ENCODE data around the gene MBD5.
"Not testable (repeated sequence)": the region's sequence is repeated elsewhere in the genome, so short reads cannot be mapped to it uniquely, and the experiment has no call there.

MBD5 gene

GRCh38 chr2:147989102-147989501, 31.8 kb upstream of the MBD5 start:
- TF ChIP-seq, protein P1, sequence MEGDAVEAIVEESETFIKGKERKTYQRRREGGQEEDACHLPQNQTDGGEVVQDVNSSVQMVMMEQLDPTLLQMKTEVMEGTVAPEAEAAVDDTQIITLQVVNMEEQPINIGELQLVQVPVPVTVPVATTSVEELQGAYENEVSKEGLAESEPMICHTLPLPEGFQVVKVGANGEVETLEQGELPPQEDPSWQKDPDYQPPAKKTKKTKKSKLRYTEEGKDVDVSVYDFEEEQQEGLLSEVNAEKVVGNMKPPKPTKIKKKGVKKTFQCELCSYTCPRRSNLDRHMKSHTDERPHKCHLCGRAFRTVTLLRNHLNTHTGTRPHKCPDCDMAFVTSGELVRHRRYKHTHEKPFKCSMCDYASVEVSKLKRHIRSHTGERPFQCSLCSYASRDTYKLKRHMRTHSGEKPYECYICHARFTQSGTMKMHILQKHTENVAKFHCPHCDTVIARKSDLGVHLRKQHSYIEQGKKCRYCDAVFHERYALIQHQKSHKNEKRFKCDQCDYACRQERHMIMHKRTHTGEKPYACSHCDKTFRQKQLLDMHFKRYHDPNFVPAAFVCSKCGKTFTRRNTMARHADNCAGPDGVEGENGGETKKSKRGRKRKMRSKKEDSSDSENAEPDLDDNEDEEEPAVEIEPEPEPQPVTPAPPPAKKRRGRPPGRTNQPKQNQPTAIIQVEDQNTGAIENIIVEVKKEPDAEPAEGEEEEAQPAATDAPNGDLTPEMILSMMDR (IDR thresholded peaks at IDR 0.05) = no peak
- Histone ChIP-seq H2AFZ (no peak overlapping the region), H3K4me3 (ENCODE audit: low read depth, low read length) (no peak overlapping the region), H3K36me3 (ENCODE audit: control insufficient read depth, insufficient read depth, low read length) (no peaks in the 10 kb centered on the region), H3K27ac (no peak overlapping the region), H3K9me3 (ENCODE audit: control insufficient read depth, low read length) (no peaks in the 10 kb centered on the region), H3K4me1 (peaks cover 3% of the 10 kb centered on the region), H3K27me3 (ENCODE audit: control insufficient read depth, insufficient read depth, low read length) (no peaks in the 10 kb centered on the region), H3K9ac (no peak overlapping the region), H3K79me2 (peaks cover 24% of the 10 kb centered on the region), H3K4me2 (ENCODE audit: low read length) (no peak overlapping the region)

DNA sequence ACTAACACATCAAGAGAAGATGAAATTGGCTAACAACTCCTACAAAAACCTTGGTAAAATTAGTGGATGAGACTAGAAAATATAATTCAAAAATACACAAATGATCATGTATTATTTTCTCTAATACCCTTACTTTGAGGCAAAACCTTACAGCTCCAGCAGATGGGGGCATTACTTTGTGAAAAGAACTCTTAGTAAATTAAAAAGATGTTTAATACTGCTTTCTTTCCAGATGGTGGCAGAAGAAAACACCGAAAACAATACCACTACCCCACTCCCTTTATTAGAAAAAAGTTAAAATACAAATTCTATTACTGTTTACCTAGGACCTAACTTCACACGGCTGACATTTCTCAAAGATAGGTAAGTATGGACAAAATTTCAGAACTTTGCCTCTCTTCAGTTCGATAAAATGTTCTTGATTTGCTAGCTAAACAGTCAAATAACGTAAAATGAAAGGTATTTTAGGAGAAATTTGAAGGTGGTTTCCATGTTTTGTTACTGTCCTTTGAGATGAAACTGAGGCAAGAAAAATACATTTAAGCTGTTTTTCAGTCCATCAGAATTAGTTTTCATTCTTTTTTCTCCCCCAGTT, 31.0 kb upstream of the MBD5 start:
- H3K9me3 ChIP-seq (ENCODE audit: control insufficient read depth, low read length) = no peaks in the 10 kb centered on the region
- H3K4me1 ChIP-seq = peaks cover 3% of the 10 kb centered on the region
- H3K9ac ChIP-seq = no peak overlapping the region
- no peak overlapping the region for H3K27ac ChIP-seq
- H3K4me2 ChIP-seq (ENCODE audit: low read length) = no peak overlapping the region
- no peak overlapping the region for H2AFZ ChIP-seq
- no peaks in the 10 kb centered on the region for H3K27me3 ChIP-seq (ENCODE audit: control insufficient read depth, insufficient read depth, low read length)
- TF ChIP-seq, protein P1 (IDR thresholded peaks at IDR 0.05) = peak; percentile 69
- no peak overlapping the region for H3K4me3 ChIP-seq (ENCODE audit: low read depth, low read length)
- H3K36me3 ChIP-seq (ENCODE audit: control insufficient read depth, insufficient read depth, low read length) = no peaks in the 10 kb centered on the region
- H3K79me2 ChIP-seq = peaks cover 23% of the 10 kb centered on the region

DNA sequence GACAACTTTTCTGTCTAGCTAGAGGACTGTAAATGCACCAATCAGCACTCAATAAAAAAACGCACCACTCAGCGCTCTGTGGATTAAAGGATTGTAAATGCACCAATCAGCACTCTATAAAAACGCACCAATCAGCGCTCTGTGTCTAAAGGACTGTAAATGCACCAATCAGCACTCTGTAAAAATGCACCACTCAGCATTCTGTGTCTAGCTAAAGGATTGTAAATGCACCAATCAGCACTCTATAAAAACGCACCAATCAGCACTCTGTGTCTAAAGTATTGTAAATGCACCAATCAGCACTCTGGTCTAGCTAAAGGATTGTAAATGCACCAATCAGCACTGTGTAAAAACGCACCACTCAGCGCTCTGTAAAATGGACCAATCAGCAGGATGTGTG, 25.9 kb upstream of the MBD5 start:
- H3K36me3 ChIP-seq (ENCODE audit: control insufficient read depth, insufficient read depth, low read length); H3K9ac ChIP-seq; H3K4me2 ChIP-seq (ENCODE audit: low read length); H3K4me1 ChIP-seq; H3K4me3 ChIP-seq (ENCODE audit: low read depth, low read length); H3K27ac ChIP-seq; H3K27me3 ChIP-seq (ENCODE audit: control insufficient read depth, insufficient read depth, low read length); H3K9me3 ChIP-seq (ENCODE audit: control insufficient read depth, low read length); H2AFZ ChIP-seq: not testable (repeated sequence)
- peaks cover 29% of the 10 kb centered on the region for H3K79me2 ChIP-seq

- Histone ChIP-seq H3K9ac (no peak overlapping the region), H3K4me3 (ENCODE audit: low read depth, low read length) (no peak overlapping the region), H3K4me2 (ENCODE audit: low read length) (no peak overlapping the region), H3K27ac (no peak overlapping the region), H2AFZ (no peak overlapping the region), H3K36me3 (ENCODE audit: control insufficient read depth, insufficient read depth, low read length) (no peaks in the 10 kb centered on the region), H3K27me3 (ENCODE audit: control insufficient read depth, insufficient read depth, low read length) (no peaks in the 10 kb centered on the region), H3K9me3 (ENCODE audit: control insufficient read depth, low read length) (no peaks in the 10 kb centered on the region), H3K4me1 (peaks cover 3% of the 10 kb centered on the region), H3K79me2 (peaks cover 34% of the 10 kb centered on the region)
- TF ChIP-seq, protein P1 (IDR thresholded peaks at IDR 0.05) = no peak
Measured at GRCh38 chr2:147996828-147997227, 24.1 kb upstream of the MBD5 start.

- Histone ChIP-seq H3K9me3 (ENCODE audit: control insufficient read depth, low read length) (no peaks in the 10 kb centered on the region), H3K4me2 (ENCODE audit: low read length) (no peak overlapping the region), H3K36me3 (ENCODE audit: control insufficient read depth, insufficient read depth, low read length) (no peaks in the 10 kb centered on the region), H3K27me3 (ENCODE audit: control insufficient read depth, insufficient read depth, low read length) (no peaks in the 10 kb centered on the region), H3K9ac (no peak overlapping the region), H2AFZ (no peak overlapping the region), H3K4me1 (no peaks in the 10 kb centered on the region), H3K79me2 (peaks cover 43% of the 10 kb centered on the region), H3K4me3 (ENCODE audit: low read depth, low read length) (no peak overlapping the region), H3K27ac (no peak overlapping the region)
- TF ChIP-seq, protein P1 (IDR thresholded peaks at IDR 0.05) = no peak
Measured at GRCh38 chr2:147998203-147998602, 22.7 kb upstream of the MBD5 start.
